GM18526 (cell line): Measurements from ENCODE around the gene SPRY1.

Source experiments
- POLR2A ChIP-seq: IDR thresholded peaks from 3 replicates; pipeline ENCODE4 v1.6.1; 2011; ENCODE audit not compliant: insufficient read length; ENCODE audit errors: extremely low read depth

Gene SPRY1

DNA sequence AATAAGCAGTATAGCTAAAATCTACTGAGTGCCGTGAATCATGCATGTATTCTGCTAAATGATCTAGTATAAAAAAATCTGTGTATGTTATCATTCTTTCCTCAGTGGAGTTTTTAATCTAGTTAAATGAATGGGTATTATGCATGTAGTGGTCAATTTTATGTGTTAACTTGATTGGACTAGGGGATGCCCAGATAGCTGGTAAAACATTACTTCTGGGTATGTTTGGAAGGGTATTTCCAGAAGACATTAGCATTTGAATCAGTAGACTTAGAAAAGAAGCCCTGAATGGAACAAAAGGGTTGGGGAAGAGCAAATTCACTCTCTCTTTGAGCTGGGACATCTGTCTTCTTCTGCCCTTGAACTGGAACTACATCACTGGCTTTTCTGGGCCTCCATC, 34.5 kb upstream of the SPRY1 start:
- no peak for TF ChIP-seq POLR2A

DNA sequence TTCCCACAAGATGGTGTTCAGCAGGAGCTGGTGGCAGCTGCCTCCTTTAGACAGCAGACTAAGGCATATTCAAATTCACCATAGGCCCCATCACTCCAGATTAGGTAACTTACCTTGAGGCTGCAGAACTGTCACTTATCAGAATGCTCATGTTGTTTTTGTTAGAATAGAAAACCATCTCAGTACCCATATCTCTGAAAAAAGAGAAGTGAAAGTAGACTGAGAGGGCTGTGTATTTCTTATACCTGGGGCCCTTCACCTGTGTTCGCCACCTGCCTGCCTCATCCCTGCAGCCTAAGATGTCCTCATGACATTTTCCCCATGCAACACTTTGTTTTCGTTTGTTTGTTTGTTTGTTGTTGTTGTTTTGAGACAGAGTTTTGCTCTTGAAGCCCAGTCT, 32.9 kb upstream of the SPRY1 start:
- TF ChIP-seq POLR2A = no peak

DNA sequence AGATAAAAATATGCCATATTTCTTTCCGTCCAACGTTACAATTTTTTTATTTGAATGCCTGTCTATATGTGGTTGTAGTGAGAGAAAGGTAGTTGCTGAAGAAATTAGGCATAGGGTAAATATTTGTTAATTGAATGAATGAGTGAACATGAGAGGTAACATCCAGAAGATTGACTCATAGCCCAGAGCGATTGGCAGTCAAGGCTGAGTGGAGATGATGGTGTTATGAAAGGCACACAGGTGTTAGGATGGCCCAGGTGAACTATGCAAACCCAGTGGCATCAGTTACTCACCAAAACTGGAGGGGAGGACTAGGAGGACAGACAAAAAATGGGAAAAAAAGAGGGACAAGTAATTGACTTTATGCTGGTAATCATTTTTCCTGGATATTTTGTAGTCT, 31.7 kb upstream of the SPRY1 start:
- TF ChIP-seq POLR2A = no peak

DNA sequence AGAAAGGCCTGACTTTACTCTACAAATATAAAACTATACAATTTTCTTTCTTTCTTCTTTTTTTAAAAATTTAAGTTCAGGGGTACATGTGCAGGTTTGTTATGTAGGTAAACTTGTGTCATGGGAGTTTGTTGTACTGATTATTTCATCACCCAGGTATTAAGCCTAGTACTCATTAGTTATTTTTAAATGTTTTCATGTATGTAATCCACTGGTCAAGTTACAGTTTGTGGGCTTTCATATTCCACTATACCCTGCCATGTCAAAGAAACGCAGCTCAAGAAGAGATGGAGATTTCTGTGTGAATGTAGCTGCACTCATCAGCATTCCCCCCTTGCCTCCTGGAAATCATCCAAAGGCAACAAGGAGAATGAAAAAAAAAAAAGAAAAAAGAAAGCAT, 31.2 kb upstream of the SPRY1 start:
- TF ChIP-seq POLR2A = no peak

DNA sequence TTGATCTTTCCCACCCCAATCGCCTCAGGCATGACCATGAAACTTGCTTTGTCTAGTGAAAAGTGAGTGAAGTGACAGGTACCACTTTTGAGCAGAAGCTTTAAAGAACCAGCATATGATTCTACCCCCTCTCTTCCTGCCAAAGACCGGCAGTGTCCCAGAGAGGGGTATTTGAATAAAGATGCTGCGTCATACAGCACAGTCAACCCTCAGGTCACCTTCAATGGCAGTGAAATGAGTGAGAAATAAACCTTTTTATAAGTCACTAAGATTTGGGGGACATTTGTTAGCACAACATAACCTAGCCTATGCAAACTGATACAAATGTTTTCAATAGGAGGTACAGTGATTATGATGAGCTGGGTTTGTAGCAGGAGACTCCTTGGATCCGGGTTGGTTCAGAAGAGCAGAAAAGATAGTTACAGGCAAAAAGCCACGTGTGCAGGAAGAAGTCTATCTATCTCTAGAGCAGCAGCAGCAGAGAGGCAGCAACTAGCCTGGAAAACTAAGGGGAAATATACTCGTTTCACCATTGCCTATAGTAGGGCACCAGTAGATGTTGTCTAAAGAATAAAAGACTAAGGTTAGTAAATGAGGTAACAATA, 30.3 kb upstream of the SPRY1 start:
- TF ChIP-seq POLR2A = no peak

DNA sequence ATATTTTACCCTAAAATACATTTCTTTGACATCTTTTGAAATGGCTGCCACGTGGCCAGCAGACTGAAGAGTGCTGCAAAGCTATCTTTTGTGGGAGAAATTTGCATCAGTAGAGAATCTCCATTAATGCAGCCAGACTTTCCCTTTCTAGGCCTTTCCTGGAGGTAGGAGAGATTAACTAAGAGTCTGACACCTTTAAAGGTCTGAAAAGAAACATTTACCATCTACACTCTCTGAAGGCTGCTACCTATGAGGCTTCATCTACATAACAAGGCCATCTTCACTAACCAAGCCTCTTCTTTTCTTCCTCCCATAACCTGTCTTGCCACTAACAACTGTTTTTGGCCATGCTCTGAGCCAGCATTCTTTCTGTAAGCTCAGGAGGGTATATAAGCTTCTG, 17.8 kb upstream of the SPRY1 start:
- no peak for TF ChIP-seq POLR2A

DNA sequence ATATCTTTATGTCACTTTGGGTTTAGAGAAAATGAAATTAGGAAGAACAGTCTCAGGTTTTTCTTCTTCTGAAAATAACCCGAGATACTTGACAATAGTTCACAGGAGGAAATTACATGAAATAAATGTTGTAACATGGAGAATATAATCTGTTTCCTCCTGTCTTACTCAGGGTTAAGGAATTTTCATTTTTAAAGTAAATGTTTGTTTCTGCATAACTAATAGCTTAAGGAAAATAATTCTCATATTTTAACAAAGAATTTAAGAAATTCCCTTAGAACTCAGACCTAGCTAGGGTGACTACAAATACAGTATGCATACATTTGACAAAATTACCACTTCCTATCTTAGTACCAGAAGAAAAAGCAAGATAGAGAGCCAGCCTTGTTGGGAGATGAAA, 17.2 kb upstream of the SPRY1 start:
- TF ChIP-seq POLR2A = no peak

DNA sequence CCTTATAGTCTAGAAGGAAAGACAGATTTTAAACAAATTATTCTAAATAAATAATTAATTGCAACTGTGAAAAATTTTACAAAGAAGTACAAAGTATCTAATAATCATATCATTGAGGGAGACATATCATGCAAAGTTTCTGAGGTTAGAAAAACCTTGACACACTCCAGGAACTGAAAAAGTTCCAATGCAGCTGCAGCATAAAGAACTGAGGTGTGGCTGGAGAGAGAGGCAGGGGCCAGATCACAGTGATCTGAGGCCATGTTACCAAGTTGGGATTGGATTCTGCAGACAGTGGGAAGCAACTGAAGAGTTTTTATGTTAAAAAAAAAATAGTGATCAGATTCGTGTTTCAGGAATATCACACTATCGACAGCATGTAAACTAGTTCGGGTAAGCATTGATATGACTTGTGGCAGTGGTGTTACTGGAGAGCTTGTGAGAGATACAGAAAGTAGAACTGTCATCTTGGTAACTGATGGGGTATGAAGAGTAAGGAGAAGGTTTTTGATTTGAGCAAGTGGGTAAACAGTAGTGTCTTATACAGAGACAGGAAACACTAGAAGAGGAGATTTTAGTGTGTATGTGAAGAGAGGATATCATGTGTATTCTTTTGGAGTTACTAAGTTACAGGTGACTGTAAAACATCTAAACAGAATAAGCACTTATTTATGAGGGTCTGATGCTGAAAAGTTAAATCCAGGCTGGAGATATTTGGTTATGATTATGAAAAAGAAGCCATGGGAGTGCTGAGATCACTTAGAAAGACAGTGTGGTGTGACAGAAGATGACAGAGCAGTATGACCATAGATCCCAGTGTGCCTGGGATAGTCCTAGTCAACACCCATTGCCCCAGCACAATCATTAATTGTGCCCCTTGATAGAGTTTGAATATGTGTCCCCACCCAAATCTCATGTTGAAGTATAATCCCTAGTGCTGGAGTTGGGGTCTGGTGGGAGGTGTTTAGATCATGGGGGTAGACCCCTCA, 15.6 kb upstream of the SPRY1 start:
- no peak for TF ChIP-seq POLR2A

DNA sequence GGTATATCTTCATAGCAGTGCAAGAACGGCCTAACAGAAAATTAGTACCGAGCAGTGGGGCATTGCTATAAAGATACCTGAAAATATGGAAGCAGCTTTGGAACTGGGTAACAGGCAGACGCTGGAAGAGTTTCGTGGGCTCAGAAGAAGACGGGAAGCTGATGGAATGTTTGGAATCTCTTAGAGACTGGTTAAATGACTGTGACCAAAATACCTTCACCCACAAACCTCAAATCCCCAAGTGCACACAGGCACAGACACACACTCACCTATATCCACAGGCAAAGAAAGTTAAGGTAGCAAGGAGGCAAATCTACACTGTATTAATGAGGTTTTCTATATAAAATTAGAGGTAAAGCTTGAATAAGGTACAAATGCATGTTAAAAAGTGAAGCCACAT, 14.6 kb upstream of the SPRY1 start:
- no peak for TF ChIP-seq POLR2A

DNA sequence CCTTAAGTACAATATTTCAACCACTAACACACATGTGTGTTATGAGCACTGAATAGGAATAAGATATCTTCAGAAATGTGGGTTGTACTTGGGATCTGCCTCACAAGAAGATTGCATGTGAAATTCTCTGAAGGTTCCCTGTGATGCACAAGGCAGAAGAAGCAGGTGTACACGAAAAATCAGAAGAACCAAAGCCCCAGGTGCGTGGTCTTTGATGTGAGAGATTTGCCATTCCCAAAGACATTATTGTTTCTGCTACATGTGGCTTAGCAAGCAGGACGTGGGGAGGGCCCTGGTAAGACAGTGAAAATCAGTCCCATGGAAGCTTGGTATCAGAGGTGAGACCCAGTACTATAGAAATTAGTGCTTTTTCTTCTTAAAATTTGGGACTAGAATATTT, 13.0 kb upstream of the SPRY1 start:
- TF ChIP-seq POLR2A = no peak

DNA sequence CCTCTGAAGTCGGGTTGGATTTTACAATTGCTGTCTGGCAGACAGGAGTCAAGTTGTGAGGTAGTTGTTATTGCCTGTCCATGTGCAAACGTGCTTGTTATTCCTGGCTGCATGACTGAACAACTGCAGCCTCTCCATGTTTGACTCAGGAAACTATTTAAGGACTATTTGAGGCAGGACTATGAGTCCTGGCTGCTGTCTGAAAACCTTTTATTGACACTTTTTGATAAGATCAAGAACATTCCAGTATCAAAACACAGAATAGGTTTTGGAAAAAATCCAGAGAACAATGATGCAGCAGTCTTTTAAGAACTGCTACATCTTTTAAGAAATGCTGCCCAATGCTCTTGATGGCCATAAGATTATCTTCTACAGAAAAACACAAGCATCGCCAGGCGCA, 10.0 kb upstream of the SPRY1 start:
- no peak for TF ChIP-seq POLR2A

DNA sequence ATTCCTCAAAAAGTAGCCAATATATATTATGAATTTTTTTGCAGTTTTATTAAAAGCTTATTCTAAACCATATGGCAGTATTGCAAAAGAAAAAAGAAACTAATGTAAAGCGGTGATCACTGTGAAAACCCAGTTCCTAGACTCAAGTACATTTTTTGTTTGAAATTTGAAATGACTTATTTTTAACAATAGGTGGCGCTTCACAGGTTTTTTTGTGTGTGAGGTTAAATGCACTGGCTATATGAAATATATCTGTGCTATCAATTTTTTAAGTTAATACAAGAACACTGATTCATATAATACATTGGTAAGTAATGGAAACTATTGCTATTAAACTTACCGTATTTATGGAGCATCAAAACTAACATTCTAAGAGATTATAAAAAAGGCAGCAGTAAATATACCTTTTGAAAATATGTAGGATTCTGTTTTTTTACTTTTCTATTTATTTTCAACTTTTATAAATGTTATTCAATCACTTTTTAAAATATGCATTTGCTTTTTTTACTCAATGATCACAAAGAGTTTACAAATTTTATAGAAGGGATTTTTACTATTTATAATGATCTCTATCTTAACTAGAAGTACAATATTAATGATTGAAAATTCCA, 5.6 kb upstream of the SPRY1 start:
- no peak for TF ChIP-seq POLR2A

DNA sequence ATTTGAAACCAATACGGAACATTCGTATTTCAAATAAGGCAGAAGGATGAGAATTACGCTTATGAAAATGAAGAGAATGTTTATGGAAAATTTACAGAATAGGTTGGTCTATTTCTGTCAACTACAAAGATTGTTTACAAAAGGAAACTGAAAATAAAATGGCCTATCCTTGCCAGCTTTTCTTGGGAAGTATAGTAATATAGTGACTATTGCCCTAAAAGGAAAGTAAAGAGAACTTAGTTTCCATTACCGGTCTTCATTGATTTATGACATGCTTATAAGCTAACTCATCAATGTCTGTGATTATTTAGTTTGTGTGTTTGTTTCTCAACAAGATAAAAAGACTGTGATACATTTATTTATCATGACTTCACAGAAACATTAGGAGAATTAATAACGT, 2.9 kb upstream of the SPRY1 start:
- no peak for TF ChIP-seq POLR2A

DNA sequence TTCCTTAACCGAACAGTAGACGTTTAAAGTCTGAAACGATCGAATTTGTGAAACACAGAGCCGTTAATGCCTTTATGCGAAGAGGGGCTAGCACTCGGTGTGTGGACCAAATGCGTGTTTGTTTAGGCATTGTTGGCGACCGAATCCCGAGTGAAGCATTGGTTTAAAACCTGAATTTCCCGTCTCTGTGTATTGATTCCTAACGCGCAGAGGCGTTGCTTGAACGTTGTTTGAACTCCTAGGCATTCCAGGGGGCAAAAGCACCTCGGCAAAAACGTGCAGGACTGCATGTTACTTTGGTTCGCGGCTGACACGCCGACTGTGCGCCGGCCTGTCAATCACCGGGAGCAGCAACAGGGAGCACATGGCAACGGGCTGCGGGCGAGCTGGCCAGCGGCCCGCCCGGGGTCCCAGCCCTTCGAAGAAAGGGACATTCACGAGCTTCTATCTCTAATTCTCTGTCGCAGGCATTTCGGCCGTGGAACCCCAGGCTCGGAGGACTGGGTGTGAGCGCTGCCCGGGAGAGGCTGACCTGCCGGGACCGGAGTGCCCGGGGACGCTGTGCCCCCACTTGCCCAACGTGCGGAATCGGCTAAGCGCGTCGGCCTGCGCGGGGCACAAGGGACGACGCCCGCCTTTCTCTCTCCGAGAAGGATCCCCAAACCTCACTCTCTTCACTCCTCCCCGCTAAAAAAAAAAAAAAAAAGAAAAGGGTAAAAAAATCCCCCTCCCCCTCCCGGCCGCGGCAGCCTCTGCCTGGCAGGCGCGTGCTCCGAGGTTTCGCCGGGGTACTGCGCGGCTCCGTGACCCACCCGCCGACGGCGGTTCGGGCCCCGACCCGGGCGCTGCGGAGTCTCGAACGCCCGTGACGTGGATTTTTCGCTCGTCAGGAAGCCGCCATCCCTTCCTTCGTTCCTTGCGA, 810 bp downstream of the SPRY1 start:
- no peak for TF ChIP-seq POLR2A
